HG03432 (cell line): ENCODE measurements around the gene KRT83.
"Not testable (repeated sequence)": the region's sequence is repeated elsewhere in the genome, so short reads cannot be mapped to it uniquely, and the experiment has no call there.

Experiments
- ATAC-seq: cut with Tn5 transposase; IDR thresholded peaks from one replicate; pipeline ENCODE4 v1.9.1; 2021; ENCODE audit warnings: mild to moderate bottlenecking, moderate library complexity; ENCODE audit not compliant: unreplicated experiment

Gene KRT83

DNA sequence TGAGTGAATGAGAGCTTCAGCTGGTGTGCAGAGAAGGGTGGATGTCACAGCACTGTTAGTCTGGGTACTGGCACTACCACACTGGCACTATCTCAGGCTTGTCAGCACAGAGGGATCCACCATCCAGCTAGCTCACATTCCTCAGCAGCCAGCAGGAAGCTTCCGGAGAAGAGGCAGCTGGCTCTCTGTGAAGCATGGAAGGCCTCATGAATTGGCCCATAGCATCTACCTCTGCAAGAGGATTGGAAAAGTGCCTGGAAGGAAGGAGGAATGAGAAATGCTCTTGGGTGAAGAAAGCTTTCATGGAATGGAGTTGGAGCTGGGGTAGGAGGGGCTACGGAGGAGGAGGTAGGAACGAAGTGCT is 9.9 kb downstream of the KRT83 start:
- no peak for ATAC-seq

DNA sequence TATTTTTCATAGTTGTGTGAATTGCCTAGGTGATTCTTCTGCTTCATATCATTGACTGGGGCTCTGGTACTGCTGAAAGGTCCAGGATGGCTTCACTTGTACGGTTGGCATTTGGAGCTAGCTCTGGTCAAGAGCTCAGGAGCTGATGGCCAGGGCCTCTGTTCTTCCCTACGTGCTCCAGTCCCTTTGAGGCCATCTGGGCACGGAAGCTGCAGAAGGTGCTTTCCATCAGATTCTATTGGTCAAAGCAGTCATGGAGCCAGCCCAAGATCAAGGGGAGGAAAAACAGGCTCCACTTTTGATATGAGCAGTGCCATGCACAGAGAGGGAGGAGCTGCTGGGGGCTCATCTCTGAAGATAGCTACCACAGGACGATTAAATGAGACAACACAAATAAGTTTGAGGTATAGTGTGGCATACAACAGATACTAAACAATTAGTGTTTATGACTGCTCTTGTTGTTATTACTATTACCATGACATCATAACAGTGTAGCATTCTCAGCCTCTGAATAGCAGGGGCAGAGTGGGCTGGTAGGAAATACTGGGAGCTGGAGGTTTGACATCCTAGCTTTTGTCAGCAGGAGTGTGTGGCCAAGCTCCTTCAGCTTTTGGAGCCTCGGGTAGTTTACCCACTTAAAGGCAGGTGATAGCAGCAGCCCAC is 10.4 kb downstream of the KRT83 start:
- no peak for ATAC-seq

DNA sequence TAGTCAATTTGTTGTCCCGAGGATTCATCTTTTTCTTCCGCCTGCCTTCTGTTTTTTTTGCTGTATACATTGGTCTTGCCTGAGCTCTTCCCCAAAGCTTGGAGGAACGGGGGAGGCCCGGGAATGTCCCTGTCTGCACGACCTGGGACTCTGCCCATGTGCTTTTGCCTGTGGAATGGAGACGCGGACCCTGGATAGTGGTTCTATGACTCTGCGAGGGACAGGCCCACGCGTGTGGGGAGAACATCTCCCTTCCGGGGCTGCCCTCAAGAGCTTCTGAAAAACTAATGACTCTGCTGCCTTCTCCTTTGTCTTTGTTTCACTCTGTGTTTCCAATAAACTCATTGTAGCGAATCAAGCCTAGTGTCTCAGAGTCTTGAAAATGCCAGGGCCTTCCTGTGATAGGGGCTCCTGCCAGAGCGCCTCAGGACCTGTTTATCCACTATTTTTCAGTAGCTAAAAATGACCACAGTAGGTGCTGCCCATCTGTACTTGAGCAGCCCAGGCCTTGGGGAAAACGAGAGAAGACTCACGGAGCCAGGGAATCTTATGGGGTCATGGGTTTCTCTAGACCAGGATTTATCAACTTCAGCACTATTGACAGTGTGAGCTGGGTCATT is 12.3 kb downstream of the KRT83 start:
- no peak for ATAC-seq

DNA sequence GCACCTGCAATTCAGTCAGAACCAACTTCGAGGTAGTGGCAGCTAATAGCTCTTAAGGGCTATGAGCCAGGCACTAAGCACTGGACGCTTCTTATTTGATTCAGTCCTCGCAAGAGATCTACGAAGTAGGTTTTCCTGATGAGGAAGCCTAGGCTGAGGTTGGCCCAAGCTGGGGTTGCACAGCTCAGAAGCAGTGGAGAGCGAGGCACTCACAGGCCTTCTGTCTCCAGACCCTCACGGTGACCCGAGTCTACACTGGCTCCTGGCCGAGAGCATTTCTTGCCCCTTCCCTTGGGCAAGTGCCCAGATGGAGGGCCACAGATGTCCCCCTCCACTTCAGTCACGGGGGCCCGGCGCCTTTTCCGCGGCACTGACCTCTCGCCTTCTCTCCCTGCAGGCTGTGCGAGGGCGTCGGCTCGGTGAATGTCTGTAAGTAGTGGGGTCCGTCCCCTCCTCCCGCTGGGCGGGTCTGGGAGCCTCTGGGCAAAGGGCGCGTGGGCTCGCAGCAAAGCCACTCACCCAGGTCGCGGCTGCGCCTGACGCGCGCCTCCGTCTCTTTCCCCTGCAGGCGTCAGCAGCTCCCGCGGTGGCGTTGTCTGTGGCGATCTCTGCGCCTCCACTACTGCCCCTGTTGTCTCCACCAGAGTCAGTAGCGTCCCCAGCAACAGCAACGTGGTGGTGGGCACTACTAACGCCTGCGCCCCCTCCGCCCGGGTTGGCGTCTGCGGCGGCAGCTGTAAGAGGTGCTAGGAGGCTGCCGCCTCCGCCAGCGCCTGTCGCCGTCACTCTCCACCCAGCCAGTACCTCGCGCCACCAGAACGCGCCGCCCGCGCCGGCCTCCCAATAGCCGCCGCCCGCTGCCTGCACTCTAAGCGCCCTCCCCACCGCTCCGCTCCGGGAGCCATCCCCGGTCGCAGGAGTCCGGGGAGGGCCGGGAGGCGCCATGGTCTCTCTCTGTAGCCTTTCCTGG is 13.1 kb downstream of the KRT83 start:
- ATAC-seq = no peak

DNA sequence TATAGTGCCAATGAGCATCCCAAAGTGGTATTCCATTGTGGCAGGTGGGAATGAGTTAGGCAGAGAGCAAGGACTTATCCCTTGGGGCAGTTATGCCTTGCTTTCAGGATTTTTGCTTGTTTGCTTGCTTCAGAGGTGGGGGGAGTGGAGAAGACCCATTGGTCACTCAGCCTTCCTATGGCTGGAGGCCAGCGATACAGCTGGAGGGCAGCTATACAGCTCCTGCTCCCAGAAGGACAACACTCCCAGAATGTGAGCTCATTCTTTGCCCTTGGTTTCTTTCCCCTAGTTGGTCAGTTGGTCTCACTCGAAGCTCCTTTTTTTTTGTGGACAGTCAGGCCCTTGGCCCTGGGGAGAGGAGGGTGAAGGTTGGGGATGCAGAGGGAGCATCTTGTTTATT is 14.5 kb downstream of the KRT83 start:
- ATAC-seq = no peak

DNA sequence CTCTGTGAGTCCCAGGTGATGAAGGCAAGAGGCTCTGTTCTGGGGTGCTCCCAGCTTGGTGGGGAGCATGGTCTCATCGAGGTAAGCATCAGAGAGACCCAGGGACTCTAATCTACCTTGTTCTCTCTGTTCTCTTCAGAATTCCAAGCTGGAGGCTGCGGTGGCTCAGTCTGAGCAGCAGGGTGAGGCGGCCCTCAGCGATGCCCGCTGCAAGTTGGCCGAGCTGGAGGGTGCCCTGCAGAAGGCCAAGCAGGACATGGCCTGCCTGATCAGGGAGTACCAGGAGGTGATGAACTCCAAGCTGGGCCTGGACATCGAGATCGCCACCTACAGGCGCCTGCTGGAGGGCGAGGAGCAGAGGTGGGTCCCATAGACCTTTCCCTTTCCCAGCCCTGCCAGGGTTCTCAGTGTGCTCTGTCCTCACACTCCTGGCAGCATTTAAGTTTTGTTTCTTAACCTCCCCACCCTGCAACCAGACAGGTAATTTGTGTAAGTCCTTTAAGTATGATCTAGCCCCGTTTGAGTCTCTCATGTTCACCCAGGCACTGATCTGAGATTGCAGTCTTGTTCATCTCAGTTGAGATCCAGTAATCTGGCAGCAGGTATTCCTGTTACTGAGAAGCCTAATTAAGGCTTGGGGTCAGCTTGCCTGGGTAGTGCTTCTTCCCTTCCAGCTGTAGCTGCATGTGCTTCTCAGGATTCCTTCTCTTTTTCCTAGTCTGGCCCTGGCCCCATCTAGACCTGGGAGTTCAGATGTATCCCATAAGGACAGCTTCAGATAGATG is 15.1 kb downstream of the KRT83 start:
- ATAC-seq = no peak

DNA sequence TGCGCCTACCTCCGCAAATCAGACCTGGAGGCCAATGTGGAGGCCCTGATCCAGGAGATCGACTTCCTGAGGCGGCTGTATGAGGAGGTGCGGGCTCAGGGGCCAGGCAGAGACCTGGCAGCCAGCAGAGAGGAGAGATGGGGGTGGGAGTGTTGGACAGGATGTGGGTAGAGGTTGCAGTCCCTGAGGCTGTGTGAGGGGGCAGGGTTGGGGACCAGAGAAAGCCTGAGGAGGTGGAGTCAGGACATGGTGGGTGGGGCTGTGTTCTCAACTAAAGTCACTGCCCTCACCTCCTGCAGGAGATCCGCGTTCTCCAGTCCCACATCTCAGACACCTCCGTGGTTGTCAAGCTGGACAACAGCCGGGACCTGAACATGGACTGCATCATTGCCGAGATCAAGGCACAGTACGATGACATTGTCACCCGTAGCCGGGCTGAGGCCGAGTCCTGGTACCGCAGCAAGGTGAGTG is 16.2 kb downstream of the KRT83 start:
- ATAC-seq = peak; percentile 76

DNA sequence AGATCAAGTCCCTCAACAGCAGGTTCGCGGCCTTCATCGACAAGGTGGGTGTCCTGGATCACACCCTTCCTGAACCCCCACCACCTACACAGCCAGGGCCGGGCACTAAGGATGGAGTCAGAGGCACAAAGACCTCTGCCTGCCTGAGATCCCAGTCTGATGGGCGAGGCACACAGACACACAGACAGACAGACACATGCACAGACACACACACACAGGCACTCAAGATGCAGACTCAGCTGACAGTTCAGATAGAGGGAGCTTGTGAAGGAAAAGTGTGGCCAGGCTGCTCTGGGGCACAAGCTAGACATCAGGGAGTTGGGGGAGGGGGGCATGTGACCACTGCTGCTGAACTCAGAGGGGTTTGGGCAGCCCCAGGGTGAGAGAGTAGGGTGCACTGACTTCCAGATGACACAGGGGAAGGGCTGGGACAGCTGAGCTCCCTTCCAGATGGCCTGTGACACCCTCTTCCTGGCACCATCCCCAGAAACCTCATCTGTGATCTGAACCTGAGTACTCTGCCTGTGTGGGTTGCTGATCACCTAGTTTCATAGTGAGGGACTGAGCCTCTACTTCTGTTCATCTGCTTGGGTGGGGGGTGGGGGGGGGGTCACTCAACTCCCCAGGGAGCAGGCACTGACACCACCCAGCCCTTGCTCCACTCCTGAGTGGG is 18.8 kb downstream of the KRT83 start:
- not testable (repeated sequence) for ATAC-seq

DNA sequence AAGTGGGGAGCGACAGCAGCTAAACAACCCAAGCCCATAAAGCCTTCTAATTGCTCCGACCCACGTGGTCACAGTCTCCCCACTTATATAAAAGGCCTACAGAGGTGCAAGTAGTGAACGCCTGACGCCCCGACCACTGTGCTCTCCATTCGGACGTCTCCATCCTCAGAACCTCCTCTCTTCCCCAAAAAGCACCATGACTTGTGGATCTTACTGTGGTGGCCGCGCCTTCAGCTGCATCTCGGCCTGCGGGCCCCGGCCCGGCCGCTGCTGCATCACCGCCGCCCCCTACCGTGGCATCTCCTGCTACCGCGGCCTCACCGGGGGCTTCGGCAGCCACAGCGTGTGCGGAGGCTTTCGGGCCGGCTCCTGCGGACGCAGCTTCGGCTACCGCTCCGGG is 19.5 kb downstream of the KRT83 start:
- not testable (repeated sequence) for ATAC-seq

DNA sequence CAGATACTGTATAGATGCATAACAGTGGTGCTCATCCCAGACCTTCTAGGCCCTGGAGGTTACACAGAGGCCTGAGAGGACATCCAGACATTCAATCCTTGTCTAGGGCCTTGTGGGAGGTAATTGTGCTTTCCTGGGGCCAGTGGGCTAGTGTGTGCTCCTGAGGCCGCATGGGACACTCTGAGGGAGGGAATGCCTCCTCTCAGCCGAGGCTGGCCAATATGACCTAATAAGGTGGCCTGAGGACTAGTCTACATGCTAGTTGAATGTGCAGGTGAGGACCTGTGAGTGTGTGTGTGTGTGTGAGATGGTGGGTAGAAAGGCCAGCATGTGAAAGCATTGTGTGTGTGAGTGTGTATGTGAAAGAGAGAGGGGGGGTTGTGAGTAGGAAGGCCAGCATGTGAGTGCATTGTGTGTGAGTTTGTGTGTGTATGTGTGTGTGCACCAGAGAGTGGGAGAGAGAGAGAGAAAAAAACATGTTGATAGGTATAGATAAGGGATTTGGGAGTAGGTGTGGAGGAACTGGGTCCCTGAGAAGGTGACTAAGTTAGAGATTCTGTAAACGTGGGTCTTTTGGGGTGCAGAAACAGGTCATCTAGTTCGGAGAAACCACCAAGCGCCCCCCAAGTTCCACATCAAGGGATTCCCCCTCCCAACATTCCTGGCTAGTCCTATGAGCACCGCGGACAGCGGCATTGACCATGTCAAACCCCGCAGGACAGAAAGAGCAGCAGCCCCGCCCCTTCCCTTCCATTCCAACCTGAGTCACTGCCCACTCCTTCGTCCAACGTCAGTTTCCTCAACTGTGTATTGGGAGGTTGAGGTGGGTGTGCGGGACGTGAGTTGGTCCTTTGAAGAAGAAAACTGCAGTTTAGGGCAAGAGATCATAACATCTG is 20.2 kb downstream of the KRT83 start:
- no peak for ATAC-seq

DNA sequence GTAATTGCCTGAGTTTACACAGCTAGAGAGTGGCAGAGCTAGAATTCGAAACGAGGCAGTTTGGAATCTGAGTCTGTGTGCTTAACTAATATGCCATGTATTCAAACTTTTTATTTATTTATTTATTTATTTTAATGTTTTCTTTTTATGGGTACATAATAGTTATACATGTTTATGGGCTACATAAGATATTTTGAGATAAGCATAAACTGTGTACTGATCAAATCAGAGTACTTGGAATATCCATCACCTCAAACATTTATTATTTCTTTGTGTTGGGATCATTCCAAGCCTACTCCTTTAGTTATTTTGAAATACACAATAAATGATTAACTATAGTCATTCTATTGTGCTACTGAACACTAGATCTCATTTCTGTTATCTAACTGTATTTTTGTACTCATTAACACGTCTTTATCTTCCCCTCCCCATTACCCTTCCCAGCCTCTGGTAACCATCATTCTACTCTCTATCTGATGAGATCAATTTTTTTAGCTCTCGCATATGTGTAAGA is 22.5 kb downstream of the KRT83 start:
- ATAC-seq = no peak

DNA sequence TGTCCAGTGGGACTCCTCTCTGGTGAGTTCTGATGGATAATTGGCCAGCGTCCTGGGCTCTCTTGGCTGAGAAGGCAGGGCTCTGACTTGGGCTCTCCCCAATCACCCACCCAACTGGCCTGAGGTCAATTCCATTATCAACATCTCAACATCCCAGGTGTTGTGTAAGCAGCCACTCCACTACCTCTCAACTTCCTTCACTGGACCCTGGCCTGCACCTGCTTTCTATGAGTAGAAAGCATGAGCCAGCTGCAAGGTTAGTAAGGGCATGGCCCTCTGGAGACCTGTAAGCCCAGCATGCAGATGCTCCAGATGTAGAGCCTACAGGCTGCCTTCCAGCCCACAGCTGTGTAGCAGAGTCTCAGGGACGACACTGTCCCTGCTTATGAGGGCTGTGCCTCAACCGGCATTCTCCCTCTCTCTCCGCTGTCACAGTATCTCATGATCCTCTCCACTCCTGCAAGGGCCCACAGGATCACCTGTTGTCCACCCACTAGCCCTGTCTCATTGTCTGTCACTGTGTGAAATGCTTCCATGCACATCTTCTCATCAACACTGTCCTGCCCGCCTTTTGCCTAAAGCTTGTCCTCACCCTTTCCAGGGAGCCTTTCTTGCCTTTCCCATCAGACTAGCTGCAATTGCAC is 24.5 kb downstream of the KRT83 start:
- no peak for ATAC-seq

DNA sequence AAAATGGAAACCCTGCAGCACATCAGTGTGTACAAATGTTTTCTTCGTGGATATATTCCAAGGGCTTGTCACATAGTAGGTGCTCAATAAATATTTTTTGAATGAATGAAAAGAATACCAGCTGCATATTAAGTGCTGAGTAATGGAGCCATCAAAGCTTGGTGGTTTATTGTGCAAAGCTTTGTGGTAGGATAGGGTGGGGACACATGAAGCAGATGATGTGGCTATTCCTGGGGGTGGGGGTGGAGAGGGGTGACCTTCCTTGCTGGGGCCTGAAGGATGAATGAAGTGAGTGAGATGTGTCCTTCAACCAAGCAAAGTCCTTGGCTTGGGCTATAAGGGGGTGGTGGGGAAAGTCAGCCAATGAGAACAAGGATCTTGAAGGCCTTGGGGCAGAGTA is 25.5 kb downstream of the KRT83 start:
- ATAC-seq = no peak

DNA sequence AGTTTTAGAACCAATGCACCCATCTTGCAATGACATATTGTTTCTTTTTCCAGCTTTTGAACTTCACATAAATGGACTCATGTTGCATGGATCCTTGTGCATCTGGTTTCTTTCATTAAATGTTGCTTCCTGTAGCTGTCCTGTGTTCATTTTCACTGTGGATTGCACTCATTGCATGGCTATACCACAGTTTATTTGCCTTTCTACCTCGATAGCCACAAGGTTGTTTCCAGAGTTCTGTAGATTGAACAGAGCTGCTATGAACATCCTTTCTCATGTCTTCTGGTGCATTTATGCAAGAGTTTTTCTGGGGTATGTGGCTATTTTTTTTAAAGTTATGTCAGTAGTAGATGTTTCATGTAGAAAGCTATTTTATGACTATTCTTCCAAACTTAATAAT is 26.4 kb downstream of the KRT83 start:
- no peak for ATAC-seq

DNA sequence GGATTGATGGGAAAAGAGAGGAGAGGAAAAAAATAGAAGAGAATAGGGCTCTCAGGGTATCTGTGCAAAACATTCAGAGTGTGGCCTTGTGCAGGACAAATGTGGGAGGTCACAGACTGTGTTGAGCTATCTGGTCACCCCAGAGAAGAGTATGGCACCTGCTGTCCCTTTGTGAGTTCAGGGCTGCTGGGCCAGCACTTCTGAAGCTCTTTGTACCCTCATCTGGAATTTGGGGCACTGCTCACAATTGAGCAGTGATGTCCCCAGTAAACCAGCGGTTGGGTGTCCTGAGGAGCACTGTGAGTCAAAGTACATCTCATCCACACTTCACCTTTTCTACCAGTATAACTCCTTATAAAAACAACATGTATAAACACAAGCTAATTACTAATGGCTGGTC is 27.3 kb downstream of the KRT83 start:
- ATAC-seq = no peak

DNA sequence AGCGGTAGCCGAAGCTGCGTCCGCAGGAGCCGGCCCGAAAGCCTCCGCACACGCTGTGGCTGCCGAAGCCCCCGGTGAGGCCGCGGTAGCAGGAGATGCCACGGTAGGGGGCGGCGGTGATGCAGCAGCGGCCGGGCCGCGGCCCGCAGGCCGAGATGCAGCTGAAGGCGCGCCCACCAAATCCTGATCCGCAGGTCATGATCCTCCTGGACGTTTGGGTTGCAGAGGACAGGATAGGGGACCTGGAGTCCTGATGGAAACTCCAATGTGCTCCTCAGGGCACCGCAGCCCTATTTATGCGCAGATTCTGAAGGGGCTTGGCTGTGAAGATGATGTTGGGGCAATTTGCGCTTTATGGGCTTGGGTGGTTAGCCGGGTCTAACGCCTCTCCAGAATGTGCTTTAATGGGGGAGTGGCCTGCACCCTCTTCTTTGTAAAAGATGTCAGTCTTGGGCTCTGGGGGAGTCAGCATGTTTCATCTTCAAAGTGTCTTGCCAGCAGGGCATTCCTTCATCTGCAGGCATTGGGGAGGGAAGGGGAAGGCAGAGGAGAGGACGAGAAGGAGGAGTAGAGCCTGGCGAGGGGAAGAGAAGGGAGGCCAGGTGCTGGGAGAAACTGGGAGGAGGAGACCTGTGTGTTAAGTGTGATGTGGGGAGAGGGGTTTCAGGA is 29.8 kb downstream of the KRT83 start, which contains the start of gene KRT81:
KRT81 (minus strand) TSS at position 268 of the 669 bp plus-strand sequence; CDS start at position 199, 69 bp downstream.
- ATAC-seq = no peak

DNA sequence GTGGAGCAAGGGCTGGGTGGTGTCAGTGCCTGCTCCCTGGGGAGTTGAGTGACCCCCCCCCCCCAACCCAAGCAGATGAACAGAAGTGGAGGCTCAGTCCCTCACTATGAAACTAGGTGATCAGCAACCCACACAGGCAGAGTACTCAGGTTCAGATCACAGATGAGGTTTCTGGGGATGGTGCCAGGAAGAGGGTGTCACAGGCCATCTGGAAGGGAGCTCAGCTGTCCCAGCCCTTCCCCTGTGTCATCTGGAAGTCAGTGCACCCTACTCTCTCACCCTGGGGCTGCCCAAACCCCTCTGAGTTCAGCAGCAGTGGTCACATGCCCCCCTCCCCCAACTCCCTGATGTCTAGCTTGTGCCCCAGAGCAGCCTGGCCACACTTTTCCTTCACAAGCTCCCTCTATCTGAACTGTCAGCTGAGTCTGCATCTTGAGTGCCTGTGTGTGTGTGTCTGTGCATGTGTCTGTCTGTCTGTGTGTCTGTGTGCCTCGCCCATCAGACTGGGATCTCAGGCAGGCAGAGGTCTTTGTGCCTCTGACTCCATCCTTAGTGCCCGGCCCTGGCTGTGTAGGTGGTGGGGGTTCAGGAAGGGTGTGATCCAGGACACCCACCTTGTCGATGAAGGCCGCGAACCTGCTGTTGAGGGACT is 30.6 kb downstream of the KRT83 start:
- ATAC-seq = not testable (repeated sequence)
